GM23248 (cell line): ENCODE data around the gene NAT9. TPM values are rescaled to one million over a fixed set of nuclear protein-coding genes. Genes with fewer than 3 reads are reported as not detected.

ENCODE experiments used
- DNase-seq: peaks from one replicate; pipeline ENCODE4 v3.0.0-alpha.2; 2015
- H2AFZ ChIP-seq: fragments of 200-600 bp; sonication (generic); 2 replicates; pipeline ENCODE4 v1.6.1; 2016; ENCODE audit warnings: antibody characterized with exemption
- H3F3A ChIP-seq: fragments of 200-600 bp; sonication (generic); 2 replicates; pipeline ENCODE4 v1.6.1; 2016; ENCODE audit warnings: mild to moderate bottlenecking, antibody characterized with exemption, mixed run types; ENCODE audit not compliant: insufficient read depth
- H3K27ac ChIP-seq: fragments of 200-600 bp; sonication (generic); 2 replicates; pipeline ENCODE4 v1.5.1; 2016; ENCODE audit warnings: mild to moderate bottlenecking
- H3K27me3 ChIP-seq: fragments of 200-600 bp; sonication (generic); replicated peaks from 2 replicates; pipeline ENCODE4 v1.6.1; 2016; ENCODE audit warnings: mild to moderate bottlenecking; ENCODE audit not compliant: insufficient read depth
- H3K36me3 ChIP-seq: fragments of 200-600 bp; sonication (generic); 2 replicates; pipeline ENCODE4 v1.6.1; 2016; ENCODE audit warnings: low read depth, mild to moderate bottlenecking
- H3K4me1 ChIP-seq: fragments of 200-600 bp; sonication (generic); 2 replicates; pipeline ENCODE4 v1.6.1; 2016; ENCODE audit warnings: mild to moderate bottlenecking; ENCODE audit not compliant: insufficient read depth
- H3K4me2 ChIP-seq: fragments of 200-600 bp; sonication (generic); one replicate; pipeline ENCODE4 v1.6.1; 2016; ENCODE audit warnings: mild to moderate bottlenecking; ENCODE audit not compliant: unreplicated experiment
- H3K4me3 ChIP-seq: fragments of 200-600 bp; sonication (generic); 2 replicates; pipeline ENCODE4 v1.5.1; 2016; ENCODE audit warnings: mild to moderate bottlenecking
- H3K79me2 ChIP-seq: fragments of 200-600 bp; sonication (generic); 2 replicates; pipeline ENCODE4 v1.6.1; 2016; ENCODE audit warnings: mild to moderate bottlenecking; ENCODE audit not compliant: insufficient read depth
- H3K9ac ChIP-seq: fragments of 200-600 bp; sonication (generic); 2 replicates; pipeline ENCODE4 v1.6.1; 2016; ENCODE audit warnings: mild to moderate bottlenecking
- H3K9me2 ChIP-seq: fragments of 200-600 bp; sonication (generic); 2 replicates; pipeline ENCODE4 v1.6.1; 2016; ENCODE audit warnings: mixed run types, mild to moderate bottlenecking, moderate library complexity; ENCODE audit not compliant: insufficient read depth
- H3K9me3 ChIP-seq: fragments of 200-600 bp; sonication (generic); one replicate; pipeline ENCODE4 v1.6.1; 2017; ENCODE audit warnings: low read depth
- H4K20me1 ChIP-seq: fragments of 200-600 bp; sonication (generic); 2 replicates; pipeline ENCODE4 v1.6.0; 2016; ENCODE audit not compliant: insufficient read depth
- EZH2 ChIP-seq: fragments of 200-600 bp; sonication (generic); IDR thresholded peaks from 2 replicates; pipeline ENCODE4 v1.6.1; 2018; ENCODE audit warnings: antibody characterized with exemption, mild to moderate bottlenecking; ENCODE audit not compliant: insufficient read depth, poor library complexity, severe bottlenecking
- EZH2phosphoT487 ChIP-seq: fragments of 200-600 bp; sonication (generic); IDR thresholded peaks from 2 replicates; pipeline ENCODE4 v1.6.1; 2018; ENCODE audit warnings: antibody characterized with exemption, moderate library complexity, mild to moderate bottlenecking, low read depth; ENCODE audit not compliant: insufficient read depth
- WGBS, 2 experiments: methylation state at CpG; one replicate each; pipeline ENCODE4 v1.1.6; 2015 to 2017; ENCODE audit warnings: low lambda C conversion rate in 2 of 2, low coverage in 1 of 2; ENCODE audit errors: missing lambda C conversion rate in 2 of 2; 5-methylcytosine and 5-hydroxymethylcytosine counted together
- in situ Hi-C: fragments of 300-500 bp; cut with MboI; formaldehyde crosslinking; loops from 2 replicates; pipeline ENCODE4 v1.15.0; 2020
- polyA plus RNA-seq: library from polyadenylated mRNA; unstranded; fragments of >200 nt; fragmentation: Nextera tagmentation; extraction: Ambion mirVana; gene quantifications from 2 replicates; pipeline ENCODE4 v1.2.1, GENCODE V29; 2016
- total RNA-seq: library from RNA; depleted of rRNA; stranded (reverse); fragments of >200 nt; shearing (Covaris generic); gene quantifications from 2 replicates; pipeline ENCODE4 v1.2.3, GENCODE V29; 2014

Gene NAT9
- total and polyA plus RNA-seq, 2 experiments from 2014 or later, result 26.4 to 34.6 TPM

- in situ Hi-C loops, result loop anchor here (10.0 kb wide), 1 partner anchor 120 kb away; no protein-coding TSS in a partner anchor
- Histone ChIP-seq H3K36me3 (no peaks in the 10 kb centered on the region), H4K20me1 (no peaks in the 10 kb centered on the region), H3K4me2 (no peak overlapping the region), H3F3A (no peaks in the 10 kb centered on the region), H3K27me3 (peaks cover 7% of the 10 kb centered on the region; the same call in 1 of the 2 replicates), H3K9ac (no peak overlapping the region), H3K4me1 (no peaks in the 10 kb centered on the region), H3K9me2 (no peaks in the 10 kb centered on the region), H2AFZ (no peak overlapping the region), H3K27ac (no peak overlapping the region), H3K79me2 (no peaks in the 10 kb centered on the region), H3K9me3 (no peaks in the 10 kb centered on the region), H3K4me3 (no peak overlapping the region)
- no peak for DNase-seq
- 33 to 34% methylated on average over 2 of the region's 2 CpGs for WGBS, 2 experiments
- no peak for TF ChIP-seq EZH2
- TF ChIP-seq EZH2phosphoT487, result no peak
Observed at GRCh38 chr17:74744349-74744713, 31.8 kb downstream of the NAT9 start.

GRCh38 chr17:74743755-74744154 is 32.4 kb downstream of the NAT9 start:
- H3K27ac ChIP-seq, result no peak overlapping the region
- no peaks in the 10 kb centered on the region for H3K4me1 ChIP-seq
- H3F3A ChIP-seq, result no peaks in the 10 kb centered on the region
- no peak for DNase-seq
- in situ Hi-C loops, result loop anchor here (10.0 kb wide), 1 partner anchor 121 kb away; no protein-coding TSS in a partner anchor
- TF ChIP-seq EZH2 (no peak), EZH2phosphoT487 (no peak)
- H4K20me1 ChIP-seq, result no peaks in the 10 kb centered on the region
- no peak overlapping the region for H3K4me3 ChIP-seq
- no peak overlapping the region for H2AFZ ChIP-seq
- H3K9me2 ChIP-seq, result no peaks in the 10 kb centered on the region
- no peaks in the 10 kb centered on the region for H3K9me3 ChIP-seq
- no peak overlapping the region for H3K9ac ChIP-seq
- H3K4me2 ChIP-seq, result no peak overlapping the region
- H3K79me2 ChIP-seq, result no peaks in the 10 kb centered on the region
- H3K27me3 ChIP-seq, result peaks cover 12% of the 10 kb centered on the region
- H3K36me3 ChIP-seq, result no peaks in the 10 kb centered on the region
- WGBS, 2 experiments, result 18 to 37% methylated on average over 2 of the region's 2 CpGs

DNA sequence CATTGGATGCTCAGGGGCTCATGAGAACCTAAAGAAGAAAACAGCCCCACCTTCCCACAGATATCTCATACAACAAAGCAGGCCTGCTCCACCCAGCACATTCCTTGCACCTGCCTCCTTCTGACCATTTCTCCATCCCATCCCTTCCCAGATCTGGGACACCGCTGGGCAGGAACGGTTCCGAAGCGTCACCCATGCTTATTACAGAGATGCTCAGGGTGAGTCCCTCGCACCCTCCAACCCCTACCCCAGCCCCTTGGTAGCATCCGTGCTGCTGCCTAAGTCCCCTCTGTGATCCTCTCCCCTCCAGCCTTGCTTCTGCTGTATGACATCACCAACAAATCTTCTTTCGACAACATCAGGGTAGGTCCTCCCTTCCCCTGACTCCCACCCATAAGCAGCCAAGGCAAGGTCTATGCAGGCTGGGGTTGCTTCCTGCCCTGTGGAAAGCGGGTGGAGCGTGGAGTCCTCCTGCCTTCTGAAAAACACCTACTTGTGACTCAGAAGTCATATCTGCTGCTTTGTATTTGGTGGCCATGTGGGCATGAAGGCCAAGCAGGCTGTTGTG is 33.1 kb downstream of the NAT9 start:
- in situ Hi-C loops, result loop anchor here (10.0 kb wide), 1 partner anchor 122 kb away; no protein-coding TSS in a partner anchor
- no peaks in the 10 kb centered on the region for H3K9me3 ChIP-seq
- no peak for TF ChIP-seq EZH2phosphoT487
- TF ChIP-seq EZH2, result no peak
- no peak for DNase-seq
- no peaks in the 10 kb centered on the region for H3K9me2 ChIP-seq
- H3K9ac ChIP-seq, result no peak overlapping the region
- H3K4me2 ChIP-seq, result no peak overlapping the region
- 69 to 79% methylated on average over 8 to 9 of the region's 9 CpGs for WGBS, 2 experiments
- H3K27ac ChIP-seq, result no peak overlapping the region
- no peaks in the 10 kb centered on the region for H3K36me3 ChIP-seq
- no peak overlapping the region for H2AFZ ChIP-seq
- H4K20me1 ChIP-seq, result no peaks in the 10 kb centered on the region
- no peaks in the 10 kb centered on the region for H3F3A ChIP-seq
- peaks cover 19% of the 10 kb centered on the region for H3K27me3 ChIP-seq
- H3K4me3 ChIP-seq, result no peak overlapping the region
- H3K79me2 ChIP-seq, result no peaks in the 10 kb centered on the region
- no peaks in the 10 kb centered on the region for H3K4me1 ChIP-seq

DNA sequence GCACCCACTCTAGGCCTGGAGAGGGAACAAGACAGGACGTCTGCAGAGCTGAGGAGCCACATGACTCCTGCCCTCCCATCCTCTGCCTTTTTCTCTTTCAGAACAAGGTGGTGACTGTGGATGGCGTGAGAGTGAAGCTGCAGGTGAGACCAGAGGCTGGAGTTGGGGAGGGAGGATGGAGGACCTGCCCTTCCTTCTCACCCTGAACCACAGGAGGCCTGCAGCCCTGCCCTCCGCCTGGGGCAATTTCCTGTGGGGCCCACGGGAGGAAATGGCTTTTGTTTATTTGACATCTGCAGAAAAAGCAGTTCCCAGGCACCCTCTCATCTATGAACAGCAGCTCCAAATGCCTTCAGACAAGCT is 34.0 kb downstream of the NAT9 start:
- Histone ChIP-seq H3F3A (no peaks in the 10 kb centered on the region), H3K4me2 (no peak overlapping the region), H3K4me3 (no peak overlapping the region), H2AFZ (no peak overlapping the region), H4K20me1 (no peaks in the 10 kb centered on the region), H3K9me3 (no peaks in the 10 kb centered on the region), H3K27me3 (peaks cover 29% of the 10 kb centered on the region), H3K36me3 (no peaks in the 10 kb centered on the region), H3K27ac (no peak overlapping the region), H3K79me2 (no peaks in the 10 kb centered on the region), H3K9ac (no peak overlapping the region), H3K9me2 (no peaks in the 10 kb centered on the region), H3K4me1 (no peaks in the 10 kb centered on the region)
- TF ChIP-seq EZH2 (no peak), EZH2phosphoT487 (no peak)
- in situ Hi-C loops, result loop anchor here (10.0 kb wide), 1 partner anchor 123 kb away; no protein-coding TSS in a partner anchor
- no peak for DNase-seq
- WGBS, 2 experiments, result 12 to 20% methylated on average over 3 to 4 of the region's 4 CpGs
